Left ventricle myocardium superior (tissue), 1 donor: ENCODE measurements around the gene GNG11. TPM values are rescaled to one million over a fixed set of nuclear protein-coding genes. Genes with fewer than 3 reads are reported as not detected.
A peak's percentile ranks its signal among the peaks of the same experiment; 100 is the strongest.

Experiments
- ATAC-seq: fragments of 200-7000 bp; cut with Tn5 transposase; one replicate; pipeline ENCODE4 v1.9.1; 2020; ENCODE audit warnings: mild to moderate bottlenecking, moderate library complexity
- DNase-seq: peaks from one replicate; pipeline ENCODE4 v3.0.0-alpha.2; 2020
- intact Hi-C: fragments of 100-400 bp; cut with micrococcal nuclease; formaldehyde crosslinking; loops from one replicate; pipeline ENCODE4 v1.11.0; 2022
- total RNA-seq: library from RNA; stranded (reverse); fragmentation: NEBNext Ultra II Directional; extraction: Animal tissue kit (Norgen Biotek cat#: 25700); gene quantifications from one replicate; pipeline ENCODE4 v1.2.1, GENCODE V29; 2021
- donor health status: DM: no; HTN: yes; CAD: no; lungs with severe emphysema.

The GNG11 gene
- total RNA-seq, 1 donor from 2014 or later = 20.3 TPM

DNA sequence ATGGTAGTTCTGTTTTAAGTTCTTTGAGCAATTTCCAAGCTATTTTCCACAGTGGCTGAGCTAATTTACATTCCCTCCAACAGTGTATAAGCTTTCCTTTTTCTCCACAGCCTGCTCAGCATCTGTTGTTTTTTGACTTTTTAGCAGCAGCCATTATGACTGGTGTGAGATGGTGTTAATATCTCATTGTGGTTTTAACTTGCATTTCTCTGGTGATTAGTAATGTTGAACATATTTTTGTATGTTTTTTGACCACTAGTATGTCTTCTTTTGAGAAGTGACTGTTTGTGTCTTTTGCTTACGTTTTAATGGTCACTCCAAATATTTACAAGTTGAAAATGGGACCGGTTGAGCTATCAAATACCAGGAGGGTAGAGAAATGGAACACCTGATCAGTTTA, 20.4 kb downstream of the GNG11 start:
- no peak for ATAC-seq
- intact Hi-C loops = loop anchor here (10.0 kb wide), 1 partner anchor 53 kb away; no protein-coding TSS in a partner anchor
- no peak for DNase-seq

- peak; percentile 48 for ATAC-seq
- no peak for DNase-seq
- intact Hi-C loops = loop anchor here (10.0 kb wide), 1 partner anchor 51 kb away; no protein-coding TSS in a partner anchor
Measured at GRCh38 chr7:93943816-93944540, 22.4 kb downstream of the GNG11 start.

DNA sequence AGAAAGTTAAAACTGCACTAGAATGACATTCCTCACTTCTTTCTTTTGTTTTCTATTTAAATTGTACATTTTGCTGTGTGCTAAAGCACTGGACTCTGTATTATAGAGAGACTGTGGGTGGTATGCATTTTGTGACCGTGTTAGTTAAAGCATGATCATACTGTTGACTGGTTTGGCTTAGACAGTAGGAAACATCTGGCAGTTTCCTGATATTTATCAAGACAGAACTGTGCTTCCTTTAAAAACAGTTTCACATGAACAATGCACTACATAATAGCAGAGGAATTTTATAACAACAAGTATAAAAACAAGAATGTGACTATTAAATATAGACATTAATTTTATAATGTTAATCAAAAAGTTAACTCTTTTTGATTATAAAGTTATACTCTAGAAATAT, 23.1 kb downstream of the GNG11 start:
- no peak for DNase-seq
- intact Hi-C loops = loop anchor here (10.0 kb wide), 1 partner anchor 50 kb away; no protein-coding TSS in a partner anchor
- ATAC-seq = peak; percentile 76

- ATAC-seq (peak; percentile 53), DNase-seq (no peak)
- intact Hi-C loops = loop anchor here (10.0 kb wide), 1 partner anchor 50 kb away; no protein-coding TSS in a partner anchor
Measured at GRCh38 chr7:93945083-93945482, 23.5 kb downstream of the GNG11 start.

DNA sequence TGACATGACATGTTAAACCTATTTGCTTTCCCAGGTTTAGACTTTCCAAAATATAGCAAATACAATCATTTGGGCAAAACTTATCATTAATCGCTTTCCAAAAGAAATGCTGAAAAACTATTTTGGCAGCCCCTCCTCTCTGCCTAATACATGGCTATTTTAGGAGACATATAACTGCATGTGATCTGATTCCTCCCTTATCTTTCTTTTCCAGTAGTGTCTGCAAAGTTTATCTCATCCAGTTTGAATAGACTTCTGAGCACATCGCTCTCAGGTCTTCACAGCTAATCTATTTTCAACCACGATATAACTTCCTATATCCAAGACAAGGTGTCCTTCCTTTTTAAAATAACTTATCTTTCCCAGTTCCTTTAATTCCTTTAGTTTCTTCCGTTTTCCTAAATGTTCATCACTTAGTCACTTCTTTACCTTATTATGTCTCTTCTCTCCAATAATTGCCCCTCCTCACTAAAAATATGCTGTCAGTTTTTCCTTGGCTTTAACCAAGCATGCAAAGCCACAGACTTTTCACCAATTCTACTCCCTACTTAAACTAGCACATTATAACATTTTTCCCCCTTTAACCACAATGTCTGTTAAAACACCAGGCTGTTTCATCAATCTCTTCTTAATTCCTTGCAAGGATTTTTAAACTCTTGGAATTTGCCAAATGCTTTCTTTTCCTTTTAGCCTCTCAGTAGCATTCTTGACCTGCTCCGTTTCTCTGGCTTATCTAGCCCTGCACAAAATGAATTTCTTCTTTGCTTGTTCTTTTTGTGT, 24.4 kb downstream of the GNG11 start:
- DNase-seq (no peak), ATAC-seq (no peak)
- intact Hi-C loops = loop anchor here (10.0 kb wide), 1 partner anchor 49 kb away; no protein-coding TSS in a partner anchor

DNA sequence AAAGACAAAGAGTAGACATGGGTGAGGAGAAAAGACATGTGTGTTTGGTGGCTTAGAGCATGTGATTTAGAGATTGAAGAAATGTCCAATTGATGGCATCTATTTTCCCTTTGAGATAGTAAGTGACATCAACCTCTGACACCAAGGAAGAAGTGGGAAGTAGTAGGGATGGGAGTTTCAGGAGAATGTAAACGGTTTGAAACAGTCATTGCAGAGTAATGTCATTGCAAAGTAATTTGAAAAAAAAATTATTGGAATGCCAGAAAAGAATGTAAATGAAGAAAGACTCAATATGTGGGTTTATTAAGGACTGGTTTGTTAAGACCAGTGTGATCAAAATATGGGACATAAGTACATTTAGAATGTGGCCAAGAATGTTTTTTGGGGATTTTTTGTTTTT, 26.6 kb downstream of the GNG11 start:
- intact Hi-C loops = loop anchor here (10.0 kb wide), 1 partner anchor 47 kb away; no protein-coding TSS in a partner anchor
- DNase-seq = no peak
- no peak for ATAC-seq

DNA sequence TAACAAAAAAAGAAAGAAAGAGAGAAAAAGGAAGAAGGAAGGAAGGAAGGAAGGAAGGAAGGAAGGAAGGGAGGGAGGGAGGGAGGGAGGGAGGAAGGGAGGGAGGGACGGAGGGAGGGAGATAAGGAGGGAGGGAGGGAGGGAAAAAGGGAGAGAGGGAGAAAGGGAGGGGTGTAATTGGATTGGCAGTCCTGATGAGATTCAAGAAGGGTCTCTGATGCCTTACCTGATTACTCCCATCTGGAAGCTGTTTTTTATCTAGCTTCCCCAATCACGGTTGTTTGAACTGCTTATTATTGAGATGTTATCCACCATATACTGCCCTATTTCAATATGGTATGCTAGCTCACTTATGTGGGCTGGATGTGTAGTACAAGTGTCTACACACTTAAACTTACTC, 27.3 kb downstream of the GNG11 start:
- DNase-seq = no peak
- ATAC-seq = no peak
- intact Hi-C loops = loop anchor here (10.0 kb wide), 1 partner anchor 46 kb away; no protein-coding TSS in a partner anchor

- no peak for DNase-seq
- ATAC-seq = no peak
- intact Hi-C loops = loop anchor here (10.0 kb wide), 1 partner anchor 45 kb away; no protein-coding TSS in a partner anchor
Measured at GRCh38 chr7:93949423-93949822, 27.9 kb downstream of the GNG11 start.

DNA sequence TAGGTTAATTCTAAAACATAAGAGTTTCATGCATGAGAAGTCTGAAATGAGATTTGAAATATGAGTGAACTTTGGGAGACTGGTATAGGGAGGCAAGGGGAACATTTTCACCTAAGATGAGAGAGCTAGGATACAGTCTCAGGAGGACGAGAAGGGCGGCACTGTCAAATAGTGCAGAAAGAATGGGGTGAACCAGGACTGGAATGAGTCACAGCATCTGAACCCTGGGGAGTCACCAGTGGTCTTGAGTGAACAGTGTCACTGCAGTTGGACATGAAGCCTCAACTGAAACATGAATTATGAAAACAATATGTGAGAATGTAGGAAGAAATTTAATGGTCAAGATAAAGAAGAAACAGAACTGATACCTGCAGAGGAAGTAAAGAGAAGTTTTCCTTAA, 33.8 kb downstream of the GNG11 start:
- no peak for ATAC-seq
- intact Hi-C loops = no loop called here
- DNase-seq = no peak

DNA sequence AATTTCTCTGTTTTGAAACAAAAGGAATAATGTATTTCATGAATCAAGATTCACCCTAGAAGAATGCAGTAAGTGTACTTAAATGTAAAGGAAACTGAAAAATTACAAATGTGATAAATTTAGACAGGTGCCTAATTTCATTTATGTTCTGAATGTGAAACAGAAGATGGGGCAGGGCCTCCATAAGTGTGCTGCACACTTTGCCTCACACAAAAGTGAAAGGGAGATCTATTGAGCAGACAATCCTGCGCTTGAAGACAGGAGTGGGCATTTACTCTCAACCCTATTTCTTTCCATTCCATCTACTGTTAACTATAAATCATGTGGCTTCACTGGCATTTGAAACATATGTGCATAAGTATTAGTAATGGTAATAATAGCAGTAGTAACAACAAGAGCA, 36.2 kb downstream of the GNG11 start:
- intact Hi-C loops = no loop called here
- ATAC-seq (no peak), DNase-seq (no peak)

- no peak for DNase-seq
- no peak for ATAC-seq
- intact Hi-C loops = no loop called here
Measured at GRCh38 chr7:93958216-93958615, 36.7 kb downstream of the GNG11 start.

- intact Hi-C loops = no loop called here
- DNase-seq = no peak
- no peak for ATAC-seq
Measured at GRCh38 chr7:93958651-93959050, 37.1 kb downstream of the GNG11 start.

- ATAC-seq = no peak
- intact Hi-C loops = no loop called here
- no peak for DNase-seq
Measured at GRCh38 chr7:93960986-93961385, 39.5 kb downstream of the GNG11 start.

GRCh38 chr7:93964262-93964661, 42.7 kb downstream of the GNG11 start:
- no peak for ATAC-seq
- DNase-seq = no peak
- intact Hi-C loops = no loop called here

- no peak for DNase-seq
Measured at GRCh38 chr7:93964813-93965212, 43.3 kb downstream of the GNG11 start.

GRCh38 chr7:93968911-93969620, 47.5 kb downstream of the GNG11 start:
- ATAC-seq (no peak), DNase-seq (no peak)
- intact Hi-C loops = no loop called here

More at GRCh38 chr7:93964813-93965212, 43.3 kb downstream of the GNG11 start:
- intact Hi-C loops = no loop called here
- no peak for ATAC-seq

DNA sequence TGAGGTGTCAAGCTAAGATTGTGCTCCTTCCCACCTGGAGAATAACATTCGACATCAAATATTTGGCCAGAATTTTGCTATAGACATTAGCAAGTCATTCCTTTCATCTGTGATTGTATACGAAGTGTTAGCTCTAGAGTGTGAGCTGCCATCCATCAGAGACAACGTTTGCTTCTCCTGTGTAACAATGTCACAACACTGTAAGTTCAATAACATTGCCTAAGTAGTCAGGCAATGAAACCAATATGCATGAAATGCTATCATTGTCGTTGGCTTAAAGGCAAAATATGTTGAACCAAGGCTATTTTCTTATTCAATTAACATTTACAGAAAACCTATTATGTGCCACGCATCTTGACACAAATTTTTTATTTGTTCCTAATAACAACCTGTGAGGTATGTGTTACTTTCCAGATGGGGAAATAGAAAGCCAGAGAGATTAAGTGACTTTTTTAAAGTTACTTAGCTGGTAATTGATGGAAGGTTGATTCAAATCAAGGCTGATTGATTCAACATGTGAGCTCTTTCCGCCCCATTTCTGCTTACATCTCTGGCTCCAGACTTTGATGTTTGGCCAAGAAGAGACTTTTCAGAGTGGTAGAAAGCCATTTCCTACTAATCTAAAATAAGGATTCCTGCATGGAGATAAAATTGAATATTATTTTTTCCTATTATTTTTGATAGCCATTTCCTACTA, 50.6 kb downstream of the GNG11 start:
- ATAC-seq (no peak), DNase-seq (no peak)
- intact Hi-C loops = no loop called here

GRCh38 chr7:93973134-93973533, 51.6 kb downstream of the GNG11 start:
- intact Hi-C loops = no loop called here
- no peak for DNase-seq
- ATAC-seq = no peak
